Skeletal muscle tissue (tissue), 4 donors: ENCODE results near the gene HNRNPK. TPM values are rescaled to one million over a fixed set of nuclear protein-coding genes. Genes with fewer than 3 reads are reported as not detected.
A peak's percentile ranks its signal among the peaks of the same experiment; 100 is the strongest.

ENCODE experiments used
- H3K27ac ChIP-seq: one replicate; pipeline ENCODE4 v1.7.0; 2013; ENCODE audit warnings: mild to moderate bottlenecking, low read depth, low read length, inconsistent platforms
- H3K27me3 ChIP-seq, 3 donors: one replicate each; pipeline ENCODE4 v1.7.0; 2013; ENCODE audit warnings: low read length in 3 of 3; ENCODE audit not compliant: control insufficient read depth in 3 of 3, insufficient read depth in 3 of 3
- H3K36me3 ChIP-seq, 3 donors: one replicate each; pipeline ENCODE4 v1.7.0; 2013; ENCODE audit warnings: low read length in 3 of 3; ENCODE audit not compliant: control insufficient read depth in 3 of 3, insufficient read depth in 3 of 3
- H3K4me1 ChIP-seq, 3 donors: one replicate each; pipeline ENCODE4 v1.7.0; 2013; ENCODE audit warnings: low read length in 3 of 3, mild to moderate bottlenecking in 3 of 3; ENCODE audit not compliant: control insufficient read depth in 3 of 3, insufficient read depth in 3 of 3
- H3K4me3 ChIP-seq, 3 donors: one replicate each; pipeline ENCODE4 v1.7.0; 2013; ENCODE audit warnings: low read length in 3 of 3
- H3K9ac ChIP-seq, 3 donors: one replicate each; pipeline ENCODE4 v1.7.0; 2013; ENCODE audit warnings: low read length in 3 of 3, mild to moderate bottlenecking in 3 of 3, moderate library complexity in 2 of 3, low read depth in 1 of 3
- H3K9me3 ChIP-seq, 3 donors: one replicate each; pipeline ENCODE4 v1.7.0; 2013; ENCODE audit warnings: low read length in 3 of 3; ENCODE audit not compliant: control insufficient read depth in 3 of 3
- total RNA-seq: library from RNA; depleted of rRNA; stranded (reverse); fragments of >200 nt; gene quantifications from one replicate; pipeline ENCODE4 v1.2.3, GENCODE V29; 2014
- donor health status: Osteomylitis.

The HNRNPK gene
- total RNA-seq, 1 donor from 2014 or later: 446 TPM

- peaks cover 28 to 31% (median 29%) of the 10 kb centered on the region in 3 donors for H3K36me3 ChIP-seq
- no peaks in the 10 kb centered on the region for H3K27me3 ChIP-seq
- peak overlapping the region; percentile 88 to 99 (median 99) for H3K4me3 ChIP-seq
- H3K9ac ChIP-seq: peak overlapping the region; percentile 92 to 100 (median 100)
- peaks cover 14 to 30% (median 16%) of the 10 kb centered on the region in 3 donors for H3K4me1 ChIP-seq
- H3K27ac ChIP-seq: peak overlapping the region; percentile 100
- no peaks in the 10 kb centered on the region for H3K9me3 ChIP-seq
Measured at GRCh38 chr9:83978992-83979811, 813 bp downstream of the HNRNPK start.

GRCh38 chr9:83977196-83977595, 2.8 kb downstream of the HNRNPK start:
- H3K4me1 ChIP-seq: peaks cover 14 to 33% (median 19%) of the 10 kb centered on the region in 3 donors
- no peaks in the 10 kb centered on the region for H3K27me3 ChIP-seq
- peaks cover 44 to 51% (median 46%) of the 10 kb centered on the region in 3 donors for H3K36me3 ChIP-seq
- no peak overlapping the region for H3K27ac ChIP-seq
- peak overlapping the region in 1 of 3 donors; percentile 88 for H3K4me3 ChIP-seq
- no peak overlapping the region for H3K9ac ChIP-seq
- H3K9me3 ChIP-seq: no peaks in the 10 kb centered on the region

GRCh38 chr9:83976372-83976771, 3.6 kb downstream of the HNRNPK start:
- Histone ChIP-seq H3K4me1 (peaks cover 10 to 29% (median 16%) of the 10 kb centered on the region in 3 donors), H3K36me3 (peaks cover 51 to 59% (median 55%) of the 10 kb centered on the region in 3 donors), H3K9me3 (no peaks in the 10 kb centered on the region), H3K27me3 (no peaks in the 10 kb centered on the region), H3K9ac (no peak overlapping the region), H3K4me3 (no peak overlapping the region), H3K27ac (no peak overlapping the region)

- no peak overlapping the region for H3K9ac ChIP-seq
- no peak overlapping the region for H3K27ac ChIP-seq
- peaks cover 58 to 69% (median 65%) of the 10 kb centered on the region in 3 donors for H3K36me3 ChIP-seq
- H3K4me1 ChIP-seq: peaks cover 8 to 25% (median 15%) of the 10 kb centered on the region in 3 donors
- no peak overlapping the region for H3K4me3 ChIP-seq
- no peaks in the 10 kb centered on the region for H3K9me3 ChIP-seq
- no peaks in the 10 kb centered on the region for H3K27me3 ChIP-seq
Measured at GRCh38 chr9:83975300-83975699, 4.7 kb downstream of the HNRNPK start.

GRCh38 chr9:83972286-83972685, 7.7 kb downstream of the HNRNPK start:
- Histone ChIP-seq H3K36me3 (peaks cover 60 to 84% (median 82%) of the 10 kb centered on the region in 3 donors), H3K9me3 (no peaks in the 10 kb centered on the region), H3K4me3 (no peak overlapping the region), H3K27ac (no peak overlapping the region), H3K4me1 (peaks cover 2 to 16% (median 6%) of the 10 kb centered on the region in 3 donors), H3K9ac (no peak overlapping the region), H3K27me3 (no peaks in the 10 kb centered on the region)

- Histone ChIP-seq H3K36me3 (peaks cover 60 to 81% (median 79%) of the 10 kb centered on the region in 3 donors), H3K9ac (no peak overlapping the region)
Measured at GRCh38 chr9:83971485-83971884, 8.5 kb downstream of the HNRNPK start.

GRCh38 chr9:83969602-83970001, 10.4 kb downstream of the HNRNPK start:
- Histone ChIP-seq H3K4me1 (peaks cover 0 to 4% (median 3%) of the 10 kb centered on the region in 3 donors), H3K9me3 (no peaks in the 10 kb centered on the region), H3K9ac (no peak overlapping the region), H3K27ac (no peak overlapping the region), H3K36me3 (peaks cover 45 to 64% (median 62%) of the 10 kb centered on the region in 3 donors), H3K4me3 (no peak overlapping the region), H3K27me3 (no peaks in the 10 kb centered on the region)

More at GRCh38 chr9:83971485-83971884, 8.5 kb downstream of the HNRNPK start:
- no peak overlapping the region for H3K4me3 ChIP-seq
- H3K9me3 ChIP-seq: no peaks in the 10 kb centered on the region
- H3K4me1 ChIP-seq: peaks cover 0 to 9% (median 4%) of the 10 kb centered on the region in 3 donors
- H3K27me3 ChIP-seq: no peaks in the 10 kb centered on the region
- no peak overlapping the region for H3K27ac ChIP-seq

- no peaks in the 10 kb centered on the region for H3K9me3 ChIP-seq
- no peaks in the 10 kb centered on the region for H3K27me3 ChIP-seq
- no peak overlapping the region for H3K4me3 ChIP-seq
- peaks cover 25 to 39% (median 38%) of the 10 kb centered on the region in 3 donors for H3K36me3 ChIP-seq
- H3K4me1 ChIP-seq: no peaks in the 10 kb centered on the region
- no peak overlapping the region for H3K27ac ChIP-seq
- H3K9ac ChIP-seq: no peak overlapping the region
Measured at GRCh38 chr9:83967073-83967472, 12.9 kb downstream of the HNRNPK start.

GRCh38 chr9:83966209-83966582, 13.8 kb downstream of the HNRNPK start:
- H3K4me1 ChIP-seq: no peaks in the 10 kb centered on the region

More at GRCh38 chr9:83966209-83966582, 13.8 kb downstream of the HNRNPK start:
- H3K27ac ChIP-seq: no peak overlapping the region
- no peaks in the 10 kb centered on the region for H3K27me3 ChIP-seq
- H3K4me3 ChIP-seq: no peak overlapping the region
- no peak overlapping the region for H3K9ac ChIP-seq
- H3K36me3 ChIP-seq: peaks cover 17 to 31% (median 30%) of the 10 kb centered on the region in 3 donors
- H3K9me3 ChIP-seq: no peaks in the 10 kb centered on the region
